K562 (cell line): ENCODE results near the gene DEDD. TPM values are rescaled to one million over a fixed set of nuclear protein-coding genes. Genes with fewer than 3 reads are reported as not detected.

Experiments
- ESRRB ChIP-seq: fragments of 250-450 bp; sonication (Bioruptor Pico); IDR thresholded peaks from 2 replicates; pipeline ENCODE4 v1.5.0; 2020; ENCODE audit warnings: mild to moderate bottlenecking, moderate library complexity, borderline replicate concordance
- ETS2 ChIP-seq: IDR thresholded peaks from 2 replicates; pipeline ENCODE4 v1.6.1; 2016; ENCODE audit warnings: borderline replicate concordance, missing genetic modification characterization, mild to moderate bottlenecking, moderate library complexity, missing compliant biosample characterization; ENCODE audit not compliant: poor library complexity, severe bottlenecking
- MCM5 ChIP-seq: fragments of 450-650 bp; IDR thresholded peaks from 2 replicates; pipeline ENCODE4 v1.6.1; 2016; ENCODE audit warnings: low read depth
- NFATC3 ChIP-seq: fragments of 450-650 bp; IDR thresholded peaks from 2 replicates; pipeline ENCODE4 v1.6.1; 2017; ENCODE audit warnings: mild to moderate bottlenecking
- PML ChIP-seq: IDR thresholded peaks from 2 replicates; pipeline ENCODE4 v1.6.1; 2012; ENCODE audit warnings: low read length, inconsistent platforms
- RCOR1 ChIP-seq, 2 experiments: IDR thresholded peaks; 2 replicates each; pipeline ENCODE4 v1.6.1; 2012; ENCODE audit warnings: low read depth in 2 of 2, low read length in 2 of 2, borderline replicate concordance in 1 of 2, improper control_type of control experiment in 1 of 2
- RFX5 ChIP-seq: IDR thresholded peaks from 2 replicates; pipeline ENCODE4 v1.6.1; 2011; ENCODE audit warnings: low read depth, mild to moderate bottlenecking, improper control_type of control experiment, low read length
- SMAD1 ChIP-seq: fragments of 150-350 bp; IDR thresholded peaks from 2 replicates; pipeline ENCODE4 v1.6.1; 2014; ENCODE audit warnings: low read length, low read depth; ENCODE audit not compliant: partially characterized antibody
- SMAD4 ChIP-seq: fragments of 250-450 bp; sonication (Bioruptor Pico); conservative IDR thresholded peaks from 2 replicates; pipeline ENCODE4 v1.8.0; 2021; ENCODE audit warnings: inconsistent platforms, mild to moderate bottlenecking, moderate library complexity
- SMARCA5 ChIP-seq: fragments of 450-650 bp; IDR thresholded peaks from 2 replicates; pipeline ENCODE4 v1.6.1; 2016
- TEAD2 ChIP-seq: fragments of 450-650 bp; IDR thresholded peaks from 2 replicates; pipeline ENCODE4 v1.6.1; 2016; ENCODE audit warnings: missing genetic modification characterization, control low read depth, missing compliant biosample characterization
- U2AF1 ChIP-seq: fragments of 200-400 bp; formaldehyde crosslinking; optimal IDR thresholded peaks from 2 replicates; pipeline ENCODE3; 2017; ENCODE audit warnings: mild to moderate bottlenecking, low read depth, low read length, moderate library complexity
- ZBED1 ChIP-seq: IDR thresholded peaks from 2 replicates; pipeline ENCODE4 v1.6.1; 2014
- ZNF165 ChIP-seq: fragments of 250-450 bp; sonication (Bioruptor Pico); IDR thresholded peaks from 2 replicates; pipeline ENCODE4 v1.4.0; 2020; ENCODE audit warnings: borderline replicate concordance
- ZNF347 ChIP-seq: fragments of 450-650 bp; formaldehyde crosslinking; IDR thresholded peaks from 2 replicates; pipeline ENCODE4 v1.4.0; 2020; ENCODE audit warnings: low read depth, mild to moderate bottlenecking, moderate library complexity
- polyA plus RNA-seq, 8 experiments: library from polyadenylated mRNA; depleted of rRNA in 4 of 8; stranded (reverse) in 5 of 8; unstranded in 3 of 8; fragments of >200 nt; fragmentation: Nextera tagmentation in 2 of 8; fragmentation: Illumina TruSeq in 1 of 8; extraction: Ambion mirVana in 2 of 8; extraction: Trizol in 1 of 8; gene quantifications; 2 replicates each; pipeline versions ENCODE4 v1.2.1 to v1.2.3, GENCODE V29; 2011 to 2014; ENCODE audit warnings: inconsistent platforms in 1 of 8, missing spikeins in 1 of 8
- total RNA-seq, 7 experiments: library from RNA; depleted of rRNA in 6 of 7; stranded (reverse); fragments of >200 nt in 6 of 7; fragmentation: Illumina TruSeq in 2 of 7; extraction: Trizol in 2 of 7; gene quantifications; 2 replicates each; pipeline versions ENCODE4 v1.2.1 to v1.2.3, GENCODE V29; 2011 to 2021; ENCODE audit warnings: low replicate concordance in 1 of 7
- TF ChIP-seq, protein P1 (sequence below), 2 experiments: fragments of 450-650 bp; IDR thresholded peaks; 2 replicates each; pipeline ENCODE4 v1.6.1; 2016; ENCODE audit warnings: mild to moderate bottlenecking in 2 of 2, borderline replicate concordance in 1 of 2, low read depth in 1 of 2, moderate library complexity in 1 of 2
- TF ChIP-seq, protein P2 (sequence below): fragments of 450-650 bp; IDR thresholded peaks from 2 replicates; pipeline ENCODE4 v1.6.1; 2016; ENCODE audit warnings: missing biosample characterization, missing genetic modification characterization
- TF ChIP-seq, protein P3 (sequence below), 2 experiments: fragments of 450-650 bp; IDR thresholded peaks; 2 replicates each; pipeline ENCODE4 v1.6.1; 2016

The DEDD gene
- total and polyA plus RNA-seq, 9 of the 15 experiments (the other 6 are each of a cell fraction or from before 2014, with no cell fraction given): 11.6 to 41.0 (median 16.8) TPM

DNA sequence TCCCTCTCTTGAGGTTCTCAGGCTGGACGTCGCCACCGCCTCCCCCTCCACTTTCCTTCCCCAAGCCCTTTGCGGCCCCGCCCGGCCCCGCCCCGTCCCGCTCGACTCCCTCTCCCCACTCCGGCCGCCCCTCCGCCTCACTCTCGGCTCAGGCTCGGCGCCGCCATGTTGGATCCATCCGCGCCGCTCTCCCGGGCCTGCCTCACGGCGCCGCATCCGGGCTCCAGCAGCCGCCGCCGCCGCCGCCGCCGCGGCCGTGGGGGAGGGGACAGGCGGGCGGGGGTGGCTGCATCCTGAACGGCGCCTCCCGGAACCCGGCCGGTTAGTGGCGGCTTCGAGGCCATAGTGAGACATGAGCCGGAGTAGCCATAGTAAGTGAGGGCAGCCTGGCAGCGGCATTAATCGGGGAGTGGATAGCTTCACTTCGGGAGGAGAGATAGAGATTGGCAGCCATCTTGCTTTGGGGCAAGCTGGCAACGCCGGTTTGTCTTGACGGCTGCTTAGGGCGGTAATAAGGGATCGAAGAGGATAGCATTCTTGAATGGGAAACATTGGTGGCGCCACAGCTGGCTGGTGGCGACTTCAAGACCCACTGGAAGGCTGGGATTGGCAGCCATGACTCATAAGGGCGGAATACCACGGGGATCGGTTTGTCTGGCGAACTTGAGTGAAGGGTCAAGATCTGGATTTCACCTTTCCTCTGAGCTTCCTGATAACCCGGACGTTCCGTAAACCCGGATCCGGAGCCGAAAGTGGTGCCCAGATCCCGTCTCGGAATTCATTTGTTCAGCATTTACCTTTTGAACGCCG, at the start of gene DEDD (continued):
- TF ChIP-seq, protein P1, sequence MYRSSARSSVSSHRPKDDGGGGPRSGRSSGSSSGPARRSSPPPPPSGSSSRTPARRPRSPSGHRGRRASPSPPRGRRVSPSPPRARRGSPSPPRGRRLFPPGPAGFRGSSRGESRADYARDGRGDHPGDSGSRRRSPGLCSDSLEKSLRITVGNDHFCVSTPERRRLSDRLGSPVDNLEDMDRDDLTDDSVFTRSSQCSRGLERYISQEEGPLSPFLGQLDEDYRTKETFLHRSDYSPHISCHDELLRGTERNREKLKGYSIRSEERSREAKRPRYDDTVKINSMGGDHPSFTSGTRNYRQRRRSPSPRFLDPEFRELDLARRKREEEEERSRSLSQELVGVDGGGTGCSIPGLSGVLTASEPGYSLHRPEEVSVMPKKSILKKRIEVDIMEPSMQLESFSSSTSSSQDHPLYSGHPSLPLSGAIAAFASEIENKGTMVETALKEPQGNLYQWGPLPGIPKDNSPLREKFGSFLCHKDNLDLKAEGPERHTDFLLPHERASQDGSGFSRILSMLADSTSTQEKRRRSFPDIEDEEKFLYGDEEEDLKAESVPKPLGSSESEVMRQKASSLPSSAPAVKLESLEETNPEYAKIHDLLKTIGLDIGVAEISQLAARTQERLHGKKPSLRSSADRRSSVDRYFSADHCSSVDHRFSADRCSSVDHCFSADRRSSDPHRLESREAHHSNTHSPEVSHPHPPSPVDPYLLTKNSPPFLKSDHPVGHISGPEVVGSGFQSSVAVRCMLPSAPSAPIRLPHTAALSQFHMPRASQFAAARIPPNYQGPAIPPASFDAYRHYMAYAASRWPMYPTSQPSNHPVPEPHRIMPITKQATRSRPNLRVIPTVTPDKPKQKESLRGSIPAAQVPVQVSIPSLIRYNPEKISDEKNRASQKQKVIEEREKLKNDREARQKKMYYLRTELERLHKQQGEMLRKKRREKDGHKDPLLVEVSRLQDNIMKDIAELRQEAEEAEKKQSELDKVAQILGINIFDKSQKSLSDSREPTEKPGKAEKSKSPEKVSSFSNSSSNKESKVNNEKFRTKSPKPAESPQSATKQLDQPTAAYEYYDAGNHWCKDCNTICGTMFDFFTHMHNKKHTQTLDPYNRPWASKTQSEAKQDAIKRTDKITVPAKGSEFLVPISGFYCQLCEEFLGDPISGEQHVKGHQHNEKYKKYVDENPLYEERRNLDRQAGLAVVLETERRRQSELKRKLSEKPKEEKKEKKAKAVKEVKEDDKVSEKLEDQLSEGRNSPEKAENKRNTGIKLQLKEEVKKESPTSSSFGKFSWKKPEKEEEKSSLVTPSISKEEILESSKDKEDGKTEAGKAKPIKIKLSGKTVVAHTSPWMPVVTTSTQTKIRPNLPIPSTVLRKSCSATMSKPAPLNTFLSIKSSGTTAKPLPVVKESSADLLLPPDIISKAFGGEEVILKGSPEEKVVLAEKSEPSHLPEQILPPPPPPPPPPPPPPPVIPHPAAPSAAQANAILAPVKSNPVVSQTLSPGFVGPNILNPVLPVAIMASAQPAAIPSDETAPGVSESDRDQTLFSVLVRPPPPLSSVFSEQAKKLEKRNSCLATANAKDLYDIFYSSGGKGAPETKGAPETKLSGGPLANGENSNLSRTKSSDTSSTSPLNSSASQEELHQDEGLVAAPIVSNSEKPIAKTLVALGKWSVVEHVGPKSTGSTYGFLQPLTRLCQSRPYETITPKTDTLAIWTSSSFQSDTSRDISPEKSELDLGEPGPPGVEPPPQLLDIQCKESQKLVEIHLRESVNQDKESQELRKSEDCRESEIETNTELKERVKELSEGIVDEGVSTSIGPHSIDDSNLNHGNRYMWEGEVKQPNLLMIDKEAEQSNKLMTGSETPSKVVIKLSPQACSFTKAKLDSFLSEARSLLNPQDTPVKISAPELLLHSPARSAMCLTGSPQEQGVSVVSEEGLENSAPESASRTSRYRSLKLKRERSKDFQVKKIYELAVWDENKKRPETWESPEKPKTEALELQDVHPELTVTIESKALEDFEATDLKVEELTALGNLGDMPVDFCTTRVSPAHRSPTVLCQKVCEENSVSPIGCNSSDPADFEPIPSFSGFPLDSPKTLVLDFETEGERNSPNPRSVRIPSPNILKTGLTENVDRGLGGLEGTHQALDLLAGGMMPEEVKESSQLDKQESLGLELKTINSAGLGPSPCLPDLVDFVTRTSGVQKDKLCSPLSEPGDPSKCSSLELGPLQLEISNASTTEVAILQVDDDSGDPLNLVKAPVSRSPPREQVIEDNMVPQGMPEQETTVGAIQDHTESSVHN (IDR thresholded peaks at IDR 0.05; ENCODE audit: borderline replicate concordance in 1 of 2, low read depth in 1 of 2): no peak
- TF ChIP-seq SMAD4 (CRISPR knock-in tag): peak; percentile 87
- TF ChIP-seq ZNF347 (CRISPR knock-in tag): no peak
- TF ChIP-seq RFX5: no peak
- TF ChIP-seq TEAD2 (tag): no peak
- TF ChIP-seq ZBED1: no peak
- no peak for TF ChIP-seq U2AF1
- peak; percentile 13; the same call in 1 of the 2 replicates for TF ChIP-seq NFATC3
- TF ChIP-seq ESRRB (CRISPR knock-in tag): no peak
- TF ChIP-seq MCM5: no peak
- no peak for TF ChIP-seq SMAD1
- no peak for TF ChIP-seq SMARCA5
- TF ChIP-seq, protein P2, sequence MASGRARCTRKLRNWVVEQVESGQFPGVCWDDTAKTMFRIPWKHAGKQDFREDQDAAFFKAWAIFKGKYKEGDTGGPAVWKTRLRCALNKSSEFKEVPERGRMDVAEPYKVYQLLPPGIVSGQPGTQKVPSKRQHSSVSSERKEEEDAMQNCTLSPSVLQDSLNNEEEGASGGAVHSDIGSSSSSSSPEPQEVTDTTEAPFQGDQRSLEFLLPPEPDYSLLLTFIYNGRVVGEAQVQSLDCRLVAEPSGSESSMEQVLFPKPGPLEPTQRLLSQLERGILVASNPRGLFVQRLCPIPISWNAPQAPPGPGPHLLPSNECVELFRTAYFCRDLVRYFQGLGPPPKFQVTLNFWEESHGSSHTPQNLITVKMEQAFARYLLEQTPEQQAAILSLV (tag): no peak
- TF ChIP-seq, protein P3, sequence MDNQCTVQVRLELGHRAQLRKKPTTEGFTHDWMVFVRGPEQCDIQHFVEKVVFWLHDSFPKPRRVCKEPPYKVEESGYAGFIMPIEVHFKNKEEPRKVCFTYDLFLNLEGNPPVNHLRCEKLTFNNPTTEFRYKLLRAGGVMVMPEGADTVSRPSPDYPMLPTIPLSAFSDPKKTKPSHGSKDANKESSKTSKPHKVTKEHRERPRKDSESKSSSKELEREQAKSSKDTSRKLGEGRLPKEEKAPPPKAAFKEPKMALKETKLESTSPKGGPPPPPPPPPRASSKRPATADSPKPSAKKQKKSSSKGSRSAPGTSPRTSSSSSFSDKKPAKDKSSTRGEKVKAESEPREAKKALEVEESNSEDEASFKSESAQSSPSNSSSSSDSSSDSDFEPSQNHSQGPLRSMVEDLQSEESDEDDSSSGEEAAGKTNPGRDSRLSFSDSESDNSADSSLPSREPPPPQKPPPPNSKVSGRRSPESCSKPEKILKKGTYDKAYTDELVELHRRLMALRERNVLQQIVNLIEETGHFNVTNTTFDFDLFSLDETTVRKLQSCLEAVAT (IDR thresholded peaks at IDR 0.05): no peak
- TF ChIP-seq RCOR1 (IDR thresholded peaks at IDR 0.05; ENCODE audit: borderline replicate concordance in 1 of 2, low read depth in 2 of 2, low read length in 2 of 2): no peak
- TF ChIP-seq ETS2 (tag): no peak
- TF ChIP-seq PML: no peak
- TF ChIP-seq ZNF165 (CRISPR knock-in tag): no peak
